Urinary bladder (tissue), 4 donors: ENCODE measurements around the gene DRC7. TPM values are rescaled to one million over a fixed set of nuclear protein-coding genes. Genes with fewer than 3 reads are reported as not detected.

Source experiments
- DNase-seq: peaks from one replicate; pipeline ENCODE4 v3.0.0-alpha.2; 2015; ENCODE audit errors: extremely low spot score
- H3K27ac ChIP-seq: one replicate; pipeline ENCODE4 v1.5.1; 2013; ENCODE audit warnings: low read depth, mild to moderate bottlenecking, moderate library complexity
- H3K36me3 ChIP-seq: one replicate; pipeline ENCODE4 v1.6.1; 2013; ENCODE audit warnings: mild to moderate bottlenecking, moderate library complexity; ENCODE audit not compliant: insufficient read depth
- H3K4me1 ChIP-seq: one replicate; pipeline ENCODE4 v1.6.1; 2013; ENCODE audit warnings: mild to moderate bottlenecking, moderate library complexity; ENCODE audit not compliant: insufficient read depth
- H3K4me3 ChIP-seq: one replicate; pipeline ENCODE4 v1.5.1; 2013; ENCODE audit warnings: low read depth, low read length
- WGBS: extraction: QIAGEN DNeasy Blood & Tissue Kit; methylation state at CpG from one replicate; pipeline ENCODE4 v1.1.7; 2013; 5-methylcytosine and 5-hydroxymethylcytosine counted together
- polyA plus RNA-seq: library from polyadenylated mRNA; stranded (reverse); fragments of 200-250 nt; gene quantifications from one replicate; pipeline ENCODE4 v1.2.3, GENCODE V29; 2013
- total RNA-seq: library from RNA; depleted of rRNA; stranded (reverse); fragments of >200 nt; gene quantifications from one replicate; pipeline ENCODE4 v1.2.3, GENCODE V29; 2014
- donor health status: healthy with polysubstance abuse.
- donor health status: healthy.

The DRC7 gene
- total and polyA plus RNA-seq, 2 donors: not detected

GRCh38 chr16:57758331-57759117 lies 63.9 kb downstream of the DRC7 start:
- Histone ChIP-seq H3K27ac (no peak overlapping the region), H3K4me1 (no peaks in the 10 kb centered on the region), H3K4me3 (no peak overlapping the region), H3K36me3 (no peaks in the 10 kb centered on the region)
- DNase-seq: no peak
- 74% methylated on average over 33 of the region's 33 CpGs for WGBS

GRCh38 chr16:57759131-57759530 lies 64.5 kb downstream of the DRC7 start:
- no peak overlapping the region for H3K4me3 ChIP-seq
- no peak for DNase-seq
- no peaks in the 10 kb centered on the region for H3K36me3 ChIP-seq
- no peaks in the 10 kb centered on the region for H3K4me1 ChIP-seq
- H3K27ac ChIP-seq: no peak overlapping the region
- 77% methylated on average over 7 of the region's 7 CpGs for WGBS

DNA sequence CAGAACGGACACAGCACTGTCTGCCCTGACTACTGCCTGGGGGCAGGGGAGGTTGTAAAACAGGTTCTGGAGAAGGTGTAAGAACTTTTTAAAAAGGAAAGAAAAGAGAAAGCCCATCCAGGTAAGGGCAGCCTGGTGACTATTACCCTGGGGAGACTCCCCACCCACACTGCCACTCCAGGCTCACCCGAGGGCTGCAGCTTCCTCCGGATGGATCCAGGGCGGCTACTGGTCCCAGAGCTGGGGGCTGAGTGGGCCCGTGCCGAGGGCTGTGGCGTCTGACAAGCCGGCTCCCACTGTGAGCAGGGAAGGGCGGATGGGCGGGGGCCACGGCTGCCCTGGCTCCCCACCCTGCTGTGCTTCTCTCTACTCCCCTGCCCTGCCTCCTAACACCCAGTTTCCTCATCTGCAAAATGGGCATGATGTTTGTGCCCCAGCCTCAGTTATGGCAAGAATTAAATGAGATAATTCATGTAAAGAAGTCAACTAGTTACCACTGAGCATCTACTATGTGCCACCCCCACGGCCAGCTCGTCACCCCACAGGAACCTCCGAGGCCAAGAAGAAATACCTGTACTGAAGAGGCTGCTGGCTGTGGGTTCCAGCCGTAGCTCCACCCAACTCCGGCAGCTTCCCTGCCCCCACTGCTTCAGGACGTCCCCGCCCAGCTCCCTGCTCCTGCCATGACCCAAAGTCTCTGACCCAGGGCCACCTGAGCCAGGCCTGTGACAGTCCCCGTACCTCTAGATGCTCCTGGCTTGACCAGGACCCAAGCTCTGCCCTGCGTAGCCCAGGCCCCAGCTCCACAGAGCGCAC lies 65.1 kb downstream of the DRC7 start:
- Histone ChIP-seq H3K27ac (no peak overlapping the region), H3K4me3 (no peak overlapping the region), H3K36me3 (no peaks in the 10 kb centered on the region), H3K4me1 (no peaks in the 10 kb centered on the region)
- DNase-seq: no peak
- 82% methylated on average over 21 of the region's 21 CpGs for WGBS

DNA sequence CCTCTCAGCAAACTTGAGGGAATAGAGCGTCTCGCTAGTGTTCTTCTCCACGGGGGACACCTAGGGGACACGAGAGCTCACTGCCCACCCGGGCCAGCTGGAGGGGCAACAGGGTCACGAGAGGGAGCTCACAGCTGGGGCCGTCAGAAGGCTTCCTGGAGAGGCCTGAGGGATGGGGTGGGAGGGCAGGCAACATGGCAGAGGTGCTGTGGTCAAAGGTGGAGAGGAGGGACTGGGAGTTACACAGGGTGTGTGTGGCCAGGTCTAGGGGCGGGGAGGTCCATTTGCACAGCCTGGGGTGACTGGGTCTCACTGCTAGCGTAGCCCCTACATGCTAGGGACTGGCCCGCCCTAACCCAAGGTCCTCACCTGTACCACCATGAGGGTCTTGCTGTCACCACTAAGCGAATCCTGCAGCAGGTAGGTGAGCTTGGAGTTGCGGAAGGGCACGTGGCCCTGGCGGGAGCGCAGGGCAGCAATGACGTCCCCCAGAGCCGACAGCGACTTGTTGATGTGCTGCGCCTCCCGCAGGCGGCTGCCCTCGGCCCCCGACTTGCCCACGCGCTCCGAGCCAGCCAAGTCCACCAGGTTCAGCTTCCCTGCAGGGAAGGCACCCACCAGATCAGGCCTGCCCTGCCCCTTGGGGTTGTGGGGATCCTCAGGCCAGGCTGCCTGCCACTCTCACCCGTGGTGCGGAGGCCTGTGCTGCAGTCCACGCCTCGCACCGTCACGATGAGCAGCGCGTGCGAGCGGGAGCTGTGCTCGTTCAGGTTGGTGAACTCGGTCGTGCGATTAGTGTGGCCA lies 66.0 kb downstream of the DRC7 start:
- DNase-seq: no peak
- H3K27ac ChIP-seq: no peak overlapping the region
- H3K4me3 ChIP-seq: no peak overlapping the region
- WGBS: 87% methylated on average over 40 of the region's 40 CpGs
- no peaks in the 10 kb centered on the region for H3K4me1 ChIP-seq
- H3K36me3 ChIP-seq: no peaks in the 10 kb centered on the region

DNA sequence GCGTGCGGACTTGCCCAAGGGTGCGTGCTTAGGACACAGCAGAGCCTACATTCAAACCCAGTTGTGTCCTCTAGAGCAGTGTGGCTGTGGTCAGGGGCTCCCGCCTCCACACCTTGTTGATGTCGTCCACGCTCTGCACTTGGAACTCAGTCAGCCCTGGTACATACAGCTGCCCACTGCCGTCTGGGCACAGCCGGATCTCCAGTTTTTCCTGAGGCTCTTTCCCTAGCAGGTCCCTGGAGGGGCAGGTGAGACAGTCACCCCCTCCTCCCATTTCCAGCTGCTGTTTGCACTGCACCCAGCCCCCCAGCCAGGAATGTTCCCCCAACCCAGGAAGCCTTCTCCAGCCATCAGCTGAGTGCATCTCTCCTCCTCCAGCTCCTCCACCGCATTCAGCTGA lies 66.7 kb downstream of the DRC7 start:
- H3K27ac ChIP-seq: no peak overlapping the region
- no peak overlapping the region for H3K4me3 ChIP-seq
- WGBS: 84% methylated on average over 9 of the region's 9 CpGs
- H3K4me1 ChIP-seq: no peaks in the 10 kb centered on the region
- DNase-seq: no peak
- H3K36me3 ChIP-seq: no peaks in the 10 kb centered on the region

GRCh38 chr16:57761957-57762356 lies 67.4 kb downstream of the DRC7 start:
- WGBS: 95% methylated on average over 12 of the region's 12 CpGs
- Histone ChIP-seq H3K27ac (no peak overlapping the region), H3K4me1 (no peaks in the 10 kb centered on the region), H3K4me3 (no peak overlapping the region), H3K36me3 (no peaks in the 10 kb centered on the region)
- DNase-seq: no peak

DNA sequence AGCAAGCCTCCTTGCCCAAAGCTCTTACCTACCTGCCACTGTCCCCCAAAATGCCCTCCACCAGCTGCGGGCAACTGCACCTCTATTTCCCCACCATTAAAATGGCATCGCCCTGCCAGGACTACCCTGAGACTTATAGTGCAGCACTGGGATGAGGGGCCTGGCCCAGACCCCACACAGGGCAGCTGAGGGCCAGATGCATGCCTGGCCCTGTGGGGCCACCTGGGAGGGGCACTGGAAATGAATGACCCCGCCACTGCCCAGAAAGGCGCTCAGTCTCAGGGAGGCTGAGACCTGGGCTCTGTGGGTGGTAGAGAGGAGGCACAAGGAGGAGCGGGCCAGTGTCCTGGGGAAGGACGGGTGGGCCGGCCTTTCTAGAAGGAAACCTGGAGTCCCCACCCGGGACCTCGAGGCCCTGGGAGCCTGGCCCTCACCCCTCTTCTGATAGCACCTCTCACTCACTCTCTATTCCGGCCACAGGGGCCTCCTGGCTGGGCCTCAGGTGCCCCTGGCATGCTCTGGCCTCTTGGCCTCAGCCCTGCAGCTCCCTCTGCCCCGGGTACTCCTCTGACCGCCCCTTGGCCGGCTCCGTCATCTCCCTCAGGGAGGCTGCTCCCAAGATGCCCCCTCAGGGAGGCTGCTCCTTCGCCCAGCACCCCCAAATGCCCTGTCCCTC lies 67.9 kb downstream of the DRC7 start:
- WGBS: 84% methylated on average over 15 of the region's 15 CpGs
- H3K36me3 ChIP-seq: no peaks in the 10 kb centered on the region
- no peak for DNase-seq
- no peak overlapping the region for H3K4me3 ChIP-seq
- no peak overlapping the region for H3K27ac ChIP-seq
- no peaks in the 10 kb centered on the region for H3K4me1 ChIP-seq

DNA sequence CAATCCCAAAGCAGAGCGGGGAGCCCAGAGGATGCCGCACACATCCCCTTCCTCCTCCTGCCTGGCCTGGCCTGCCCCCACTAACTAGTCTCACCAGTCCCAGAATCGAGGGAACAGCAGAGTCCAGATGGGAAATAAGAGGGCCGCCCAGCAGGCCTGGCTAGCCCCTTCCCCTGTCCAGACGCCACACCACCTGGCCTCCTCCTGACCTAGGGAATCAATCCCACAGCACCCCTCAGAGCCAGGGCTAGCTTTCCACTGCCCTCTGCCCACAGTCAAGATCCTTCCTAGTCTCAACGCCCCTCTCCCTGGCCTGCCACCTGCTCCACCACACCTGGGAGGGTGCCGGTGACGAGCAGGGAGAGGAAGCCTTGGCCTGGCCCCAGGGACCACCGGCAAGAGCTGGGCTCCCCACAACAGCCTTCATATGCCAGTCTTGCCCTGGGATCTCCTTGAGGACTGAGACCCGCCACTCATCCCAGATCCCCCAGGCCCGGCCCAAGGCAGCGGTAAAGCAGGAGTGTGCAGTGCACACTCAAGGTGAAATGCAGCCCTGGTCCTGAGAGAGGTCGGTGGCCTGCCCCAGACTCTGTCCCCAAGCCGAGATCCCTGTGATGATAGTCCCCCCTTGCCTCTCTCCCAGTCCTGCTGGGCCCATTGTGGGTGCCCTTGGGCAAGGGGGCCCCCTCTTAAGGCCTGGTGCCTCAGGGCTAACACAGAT lies 68.8 kb downstream of the DRC7 start:
- DNase-seq: no peak
- Histone ChIP-seq H3K4me1 (no peaks in the 10 kb centered on the region), H3K27ac (no peak overlapping the region), H3K4me3 (no peak overlapping the region), H3K36me3 (no peaks in the 10 kb centered on the region)
- 90% methylated on average over 14 of the region's 14 CpGs for WGBS

GRCh38 chr16:57764006-57764340 lies 69.4 kb downstream of the DRC7 start:
- Histone ChIP-seq H3K4me1 (no peaks in the 10 kb centered on the region), H3K4me3 (no peak overlapping the region), H3K36me3 (no peaks in the 10 kb centered on the region), H3K27ac (no peak overlapping the region)
- WGBS: 95% methylated on average over 9 of the region's 9 CpGs
- no peak for DNase-seq

GRCh38 chr16:57764341-57765159 lies 69.9 kb downstream of the DRC7 start:
- no peak overlapping the region for H3K27ac ChIP-seq
- H3K36me3 ChIP-seq: no peaks in the 10 kb centered on the region

DNA sequence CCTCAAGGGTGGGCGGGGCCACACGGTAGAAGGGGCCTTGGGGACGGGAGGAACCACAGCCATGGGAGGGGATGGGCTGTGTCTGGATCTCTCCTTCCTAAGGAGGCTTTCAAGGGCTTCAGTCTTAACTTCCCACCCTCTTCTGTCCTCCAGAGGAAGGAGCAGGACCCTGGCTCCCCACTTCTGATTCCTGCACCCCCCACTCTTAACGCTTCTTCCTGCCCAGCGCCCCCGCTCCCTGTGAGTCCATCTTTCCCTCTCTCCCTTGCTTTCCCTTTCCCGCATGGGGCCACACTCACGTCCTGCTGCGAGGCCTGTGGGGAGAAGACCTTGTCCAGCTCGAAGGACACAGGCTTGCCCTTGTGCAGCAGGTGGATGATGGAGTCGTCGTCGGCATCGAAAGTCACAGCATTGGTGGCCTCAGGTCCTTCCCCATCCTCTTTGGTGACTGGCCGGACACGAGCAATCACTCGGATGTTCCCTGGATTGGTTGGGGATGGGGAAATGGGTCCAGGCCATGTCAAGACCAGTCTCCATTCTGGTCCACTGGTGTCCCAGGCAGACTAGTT lies 70.6 kb downstream of the DRC7 start:
- DNase-seq: no peak
- WGBS: 95% methylated on average over 17 of the region's 17 CpGs
- Histone ChIP-seq H3K4me3 (no peak overlapping the region), H3K27ac (no peak overlapping the region), H3K4me1 (no peaks in the 10 kb centered on the region), H3K36me3 (no peaks in the 10 kb centered on the region)

More at GRCh38 chr16:57764341-57765159, 69.9 kb downstream of the DRC7 start:
- Histone ChIP-seq H3K4me1 (no peaks in the 10 kb centered on the region), H3K4me3 (no peak overlapping the region)
- 64% methylated on average over 6 of the region's 6 CpGs for WGBS
- no peak for DNase-seq
